ENCODE data around the gene KCNV2.
"Not testable (repeated sequence)": the region's sequence is repeated elsewhere in the genome, so short reads cannot be mapped to it uniquely, and the experiment has no call there.

Gene KCNV2

DNA sequence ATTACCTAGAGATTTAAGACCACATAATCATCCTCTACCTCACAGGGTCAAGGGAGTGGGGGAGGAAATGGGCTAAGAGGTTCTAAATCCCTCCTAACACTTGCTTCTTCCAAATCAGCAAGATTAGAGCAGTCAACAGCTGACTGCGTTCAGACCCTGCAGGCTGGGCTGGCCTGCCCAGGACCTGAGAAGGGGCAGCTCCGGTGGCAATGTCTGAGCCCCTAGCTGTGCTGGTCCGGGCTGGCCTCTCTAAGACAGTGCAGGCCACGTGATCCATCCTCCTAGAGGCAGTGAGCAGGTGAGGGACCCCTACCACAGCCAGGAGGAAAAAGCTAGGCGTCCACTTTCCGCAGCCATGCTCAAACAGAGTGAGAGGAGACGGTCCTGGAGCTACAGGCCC is at the start of gene KCNV2:
Gene KCNV2, plus strand, starts transcription at position 126 of the 400 bp plus-strand sequence. Its CDS starts 230 bp downstream, at position 356.
- no peak for DNase-seq (ENCODE audit: low spot score)

- DNase-seq (ENCODE audit: low spot score): no peak
Measured at GRCh38 chr9:2673161-2673560, 44.1 kb upstream of the KCNV2 start.

- DNase-seq (ENCODE audit: low spot score): no peak
Measured at GRCh38 chr9:2674141-2674824, 43.0 kb upstream of the KCNV2 start.

DNA sequence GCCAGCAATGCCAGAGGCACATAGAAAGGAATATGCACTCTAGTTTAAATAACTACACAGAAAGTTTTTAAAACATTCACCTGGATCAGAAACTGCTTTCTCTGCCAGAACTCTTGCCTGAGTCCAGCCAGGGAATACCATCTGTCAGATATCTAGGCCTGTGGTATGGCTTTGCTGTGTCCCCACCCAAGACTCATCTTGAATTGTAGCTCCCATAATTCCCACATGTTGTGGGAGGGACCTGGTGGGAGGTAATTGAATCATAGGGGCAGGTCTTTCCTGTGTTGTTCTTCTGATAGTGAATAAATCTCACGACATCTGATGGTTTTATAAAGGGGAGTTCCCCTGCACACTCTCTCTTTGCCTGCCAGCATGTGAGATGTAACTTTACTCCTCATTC is 41.5 kb upstream of the KCNV2 start:
- DNase-seq (ENCODE audit: low spot score): no peak

DNA sequence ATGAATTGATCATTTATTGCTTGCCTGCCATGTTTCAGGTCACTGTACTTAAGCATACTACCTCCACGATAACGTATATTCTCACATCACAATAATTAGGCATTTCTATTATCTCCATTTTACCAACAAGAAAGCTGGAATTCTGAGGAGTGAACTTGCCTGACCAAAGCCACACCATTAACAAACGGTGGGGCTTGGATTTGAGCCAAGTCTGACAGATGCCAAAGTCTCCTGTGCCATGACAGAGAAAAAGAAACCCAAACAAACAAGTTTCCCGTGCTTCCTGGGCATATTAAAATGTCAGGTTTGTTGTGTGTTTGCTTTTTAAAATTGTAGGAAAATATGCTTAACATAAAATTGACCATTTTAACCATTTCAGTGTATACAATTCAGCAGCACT is 40.8 kb upstream of the KCNV2 start:
- no peak for DNase-seq (ENCODE audit: low spot score)

DNA sequence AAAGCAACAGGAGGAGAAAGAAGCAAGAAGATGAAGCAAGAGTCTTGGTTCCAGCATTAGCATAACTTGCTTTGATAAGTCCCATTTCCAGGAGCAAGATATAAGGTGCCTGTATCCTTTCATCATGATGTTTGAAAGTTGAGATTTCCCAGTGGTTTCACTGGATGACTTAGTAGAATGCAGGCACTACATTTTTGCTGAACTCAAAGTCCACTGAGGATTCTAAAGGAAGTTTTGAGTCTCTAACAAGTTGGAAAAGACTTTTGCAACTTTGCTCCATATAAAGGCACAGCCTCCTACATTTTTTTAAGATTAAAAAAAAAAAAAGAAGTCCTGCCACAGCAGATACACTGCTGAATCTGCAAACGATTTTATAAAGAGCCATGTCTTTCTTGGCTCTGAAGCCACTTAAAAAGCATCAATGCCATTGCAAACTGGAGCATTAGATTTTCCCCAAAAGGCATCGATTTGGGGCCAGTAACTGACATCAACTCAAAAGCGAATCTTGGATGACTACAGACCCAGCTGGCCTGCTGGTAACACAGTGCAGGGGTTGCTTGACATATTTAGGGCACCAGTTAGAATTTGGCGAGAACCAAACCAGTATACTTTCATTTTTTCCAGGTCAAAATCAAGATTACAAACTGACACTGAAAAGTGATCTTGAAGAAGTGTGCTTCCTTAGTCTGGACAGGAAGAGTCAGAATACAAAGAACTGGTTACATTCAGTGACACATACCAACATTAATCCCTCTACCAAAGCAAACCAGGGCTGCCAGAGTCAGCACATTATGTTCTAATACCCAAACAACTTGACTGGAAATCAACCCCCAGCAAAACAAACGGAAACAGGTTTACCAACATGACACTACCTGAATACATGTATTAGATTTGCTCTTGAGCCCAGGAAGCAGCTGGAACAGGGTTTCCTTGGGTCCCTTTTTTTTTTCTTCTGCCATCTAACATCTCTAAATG is 39.1 kb upstream of the KCNV2 start:
- DNase-seq (ENCODE audit: low spot score): no peak

DNA sequence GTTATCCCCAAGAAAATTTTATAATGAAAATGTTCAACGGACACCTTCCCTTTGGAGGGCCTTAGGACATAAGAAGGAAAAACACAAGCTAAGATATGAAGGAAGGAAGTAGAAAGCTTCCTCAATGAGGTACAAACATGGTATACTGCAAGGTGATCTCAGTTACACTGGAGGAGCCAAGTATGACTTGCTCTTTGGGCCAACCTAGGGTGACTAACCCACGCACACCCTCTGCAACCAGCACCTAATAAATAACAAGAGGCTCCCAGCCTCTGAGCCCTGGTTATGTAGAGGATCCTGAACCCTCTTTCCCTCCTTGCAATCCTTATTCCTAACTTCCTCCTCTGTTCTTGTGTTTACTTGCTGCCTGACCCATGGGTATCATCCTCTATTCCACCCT is 38.3 kb upstream of the KCNV2 start:
- no peak for DNase-seq (ENCODE audit: low spot score)

DNA sequence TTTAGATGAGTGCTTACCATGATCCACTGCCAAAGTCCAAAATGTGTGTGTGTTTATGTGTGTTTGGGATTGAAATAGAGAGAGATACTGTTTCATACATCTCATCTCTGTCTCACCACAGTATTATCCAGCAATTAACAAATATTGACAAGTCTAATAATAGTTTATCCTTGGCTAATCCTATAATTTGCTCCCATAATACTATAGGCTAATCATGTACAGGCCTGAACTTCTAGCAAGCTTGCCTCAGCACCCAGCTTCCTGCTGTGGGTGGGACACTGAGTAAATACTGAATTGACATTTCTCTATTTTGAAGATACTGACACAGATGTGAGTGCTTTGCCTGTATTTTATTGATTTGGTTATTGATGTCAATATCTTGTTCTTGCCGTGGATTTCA is 35.3 kb upstream of the KCNV2 start:
- DNase-seq (ENCODE audit: low spot score): no peak

DNA sequence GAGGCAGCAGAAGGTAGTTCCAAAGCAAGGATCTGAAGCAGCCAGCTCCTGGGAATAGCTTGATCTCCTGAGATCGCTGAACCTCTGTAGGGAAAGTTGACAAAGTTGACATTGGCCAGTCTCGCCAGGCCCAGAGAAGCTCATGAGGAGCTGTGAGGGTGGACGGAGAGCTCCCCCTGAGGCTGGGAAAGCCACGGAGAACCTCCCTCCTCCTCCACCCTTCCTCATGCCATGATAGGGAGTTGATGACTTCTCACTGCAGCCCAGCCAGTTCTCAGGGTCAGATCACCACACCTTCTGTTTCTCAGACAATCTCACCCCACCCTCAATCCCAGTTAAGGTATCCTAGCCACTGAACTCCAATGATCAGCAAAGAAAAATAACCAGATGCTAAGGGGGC is 30.4 kb upstream of the KCNV2 start:
- DNase-seq (ENCODE audit: low spot score): no peak

- DNase-seq (ENCODE audit: low spot score): no peak
Measured at GRCh38 chr9:2688636-2689035, 28.7 kb upstream of the KCNV2 start.

- DNase-seq (ENCODE audit: low spot score): no peak
Measured at GRCh38 chr9:2691212-2691611, 26.1 kb upstream of the KCNV2 start.

- DNase-seq (ENCODE audit: low spot score): no peak
Measured at GRCh38 chr9:2691626-2692025, 25.7 kb upstream of the KCNV2 start.

DNA sequence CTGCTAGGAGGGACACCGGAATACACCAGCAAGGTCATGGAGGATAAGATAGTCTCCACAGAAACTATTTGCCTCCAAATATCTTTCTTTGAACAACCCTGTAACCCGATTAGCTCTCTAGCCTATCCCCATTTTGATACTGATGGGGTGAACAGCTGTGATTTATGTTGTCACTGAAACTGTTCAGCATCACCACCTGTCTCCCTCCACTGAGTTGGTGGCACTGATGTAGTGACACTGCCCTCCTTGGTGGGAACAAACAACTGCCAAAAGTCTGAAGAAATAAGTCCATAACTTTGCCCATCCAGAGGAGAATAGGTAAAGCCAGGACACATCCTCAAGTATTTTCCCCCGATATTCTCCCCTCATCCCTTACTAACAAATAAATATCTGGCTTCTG is 24.3 kb upstream of the KCNV2 start:
- no peak for DNase-seq (ENCODE audit: low spot score)

DNA sequence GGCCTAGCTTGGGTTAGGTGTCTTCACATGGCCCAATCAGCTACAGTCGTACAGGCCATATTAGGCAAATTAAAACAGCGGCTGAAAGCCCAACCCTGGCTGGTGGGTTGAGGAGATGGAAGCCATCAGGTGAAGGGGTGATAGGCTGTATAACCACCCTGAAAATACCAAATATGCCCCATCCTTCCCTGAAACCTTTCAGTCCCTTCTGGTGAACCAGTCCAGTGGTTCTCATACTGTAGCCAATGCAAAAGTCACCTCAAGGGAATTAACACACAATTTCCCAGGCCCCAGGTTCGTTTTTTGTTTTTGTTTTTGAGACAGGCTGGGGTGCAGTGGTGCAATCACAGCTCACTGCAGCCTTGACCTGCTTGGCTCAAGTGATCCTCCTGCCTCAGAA is 19.8 kb upstream of the KCNV2 start:
- DNase-seq (ENCODE audit: low spot score): no peak

DNA sequence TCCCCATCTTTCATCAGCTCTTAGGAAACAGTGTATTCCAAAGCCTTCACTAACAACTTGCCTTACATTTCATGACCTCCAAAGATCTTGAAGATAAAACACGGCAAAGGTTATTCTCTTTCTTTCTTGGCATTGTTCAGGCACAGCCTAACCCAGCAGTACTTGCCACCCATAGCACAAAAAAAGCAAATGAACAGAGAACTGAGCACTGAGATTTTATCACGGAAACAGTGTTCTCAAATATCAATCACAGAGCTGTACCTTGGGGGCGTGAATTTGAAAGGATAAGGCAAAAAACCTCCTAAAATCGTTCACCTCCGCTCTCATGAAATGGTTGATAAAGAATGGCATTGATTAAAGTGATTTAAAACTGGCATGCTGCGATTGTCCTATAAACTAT is 16.9 kb upstream of the KCNV2 start:
- DNase-seq (ENCODE audit: low spot score): no peak

GRCh38 chr9:2700909-2701550 is 16.3 kb upstream of the KCNV2 start:
- no peak for DNase-seq (ENCODE audit: low spot score)

DNA sequence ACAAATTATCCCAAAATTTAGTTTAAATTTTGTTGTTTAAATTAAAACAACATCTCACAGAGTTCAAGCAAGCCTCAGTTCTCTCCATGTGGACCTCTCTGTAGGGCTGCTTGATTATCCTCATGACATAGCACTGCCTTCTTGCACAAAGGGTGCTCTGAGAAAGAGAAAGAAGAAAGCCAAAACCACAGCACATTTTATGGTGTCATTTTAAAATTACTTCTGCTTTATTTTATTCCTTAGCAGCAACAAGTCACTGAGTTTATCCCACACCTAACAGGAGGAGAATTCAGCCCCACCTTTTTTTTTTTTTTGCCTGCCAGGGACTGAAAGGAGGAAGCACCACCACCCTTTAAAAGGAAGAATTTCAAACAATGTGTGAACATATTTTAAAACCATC is 12.8 kb upstream of the KCNV2 start:
- no peak for DNase-seq (ENCODE audit: low spot score)

- DNase-seq (ENCODE audit: low spot score): not testable (repeated sequence)
Measured at GRCh38 chr9:2707256-2707655, 10.1 kb upstream of the KCNV2 start.

DNA sequence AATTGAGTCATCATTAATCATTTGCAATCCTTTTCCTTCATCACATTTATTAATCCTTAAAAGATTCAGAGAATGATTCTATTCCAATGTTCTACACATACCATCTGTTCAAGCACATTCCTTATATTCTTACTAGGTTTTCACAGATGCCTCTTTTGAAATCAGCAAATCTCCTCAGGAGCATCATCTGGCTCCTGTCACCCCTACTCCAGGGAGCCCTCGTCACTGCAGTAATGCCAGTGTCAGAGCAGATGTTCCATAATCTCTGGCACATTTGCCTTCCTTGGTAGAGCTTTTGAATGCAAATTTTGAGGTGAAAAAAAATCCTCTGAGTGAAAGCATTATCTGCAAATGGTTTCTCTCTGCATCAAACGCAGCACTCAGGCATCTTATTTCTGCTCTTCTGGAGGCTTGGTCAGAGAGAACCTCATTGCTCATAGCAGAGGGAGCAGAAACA is 7.6 kb upstream of the KCNV2 start:
- no peak for DNase-seq (ENCODE audit: low spot score)

- no peak for DNase-seq (ENCODE audit: low spot score)
Measured at GRCh38 chr9:2711716-2712115, 5.6 kb upstream of the KCNV2 start.

DNA sequence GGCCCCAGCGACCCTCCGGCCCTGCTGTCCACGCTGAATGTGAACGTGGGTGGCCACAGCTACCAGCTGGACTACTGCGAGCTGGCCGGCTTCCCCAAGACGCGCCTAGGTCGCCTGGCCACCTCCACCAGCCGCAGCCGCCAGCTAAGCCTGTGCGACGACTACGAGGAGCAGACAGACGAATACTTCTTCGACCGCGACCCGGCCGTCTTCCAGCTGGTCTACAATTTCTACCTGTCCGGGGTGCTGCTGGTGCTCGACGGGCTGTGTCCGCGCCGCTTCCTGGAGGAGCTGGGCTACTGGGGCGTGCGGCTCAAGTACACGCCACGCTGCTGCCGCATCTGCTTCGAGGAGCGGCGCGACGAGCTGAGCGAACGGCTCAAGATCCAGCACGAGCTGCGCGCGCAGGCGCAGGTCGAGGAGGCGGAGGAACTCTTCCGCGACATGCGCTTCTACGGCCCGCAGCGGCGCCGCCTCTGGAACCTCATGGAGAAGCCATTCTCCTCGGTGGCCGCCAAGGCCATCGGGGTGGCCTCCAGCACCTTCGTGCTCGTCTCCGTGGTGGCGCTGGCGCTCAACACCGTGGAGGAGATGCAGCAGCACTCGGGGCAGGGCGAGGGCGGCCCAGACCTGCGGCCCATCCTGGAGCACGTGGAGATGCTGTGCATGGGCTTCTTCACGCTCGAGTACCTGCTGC is 839 bp downstream of the KCNV2 start:
- no peak for DNase-seq (ENCODE audit: low spot score)

DNA sequence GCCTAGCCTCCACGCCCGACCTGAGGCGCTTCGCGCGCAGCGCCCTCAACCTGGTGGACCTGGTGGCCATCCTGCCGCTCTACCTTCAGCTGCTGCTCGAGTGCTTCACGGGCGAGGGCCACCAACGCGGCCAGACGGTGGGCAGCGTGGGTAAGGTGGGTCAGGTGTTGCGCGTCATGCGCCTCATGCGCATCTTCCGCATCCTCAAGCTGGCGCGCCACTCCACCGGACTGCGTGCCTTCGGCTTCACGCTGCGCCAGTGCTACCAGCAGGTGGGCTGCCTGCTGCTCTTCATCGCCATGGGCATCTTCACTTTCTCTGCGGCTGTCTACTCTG is 1.4 kb downstream of the KCNV2 start:
- no peak for DNase-seq (ENCODE audit: low spot score)
